Mucosa of descending colon (tissue), 3 donors: Measurements from ENCODE around the gene GFAP. TPM values are rescaled to one million over a fixed set of nuclear protein-coding genes. Genes with fewer than 3 reads are reported as not detected.
A peak's percentile ranks its signal among the peaks of the same experiment; 100 is the strongest.

Source experiments
- ATAC-seq: fragments of 200-7000 bp; cut with Tn5 transposase; one replicate; pipeline ENCODE4 v1.9.1; 2020; ENCODE audit warnings: mild to moderate bottlenecking, moderate library complexity
- DNase-seq, 3 donors: peaks; one replicate each; pipeline ENCODE4 v3.0.0-alpha.2; 2020
- H3K36me3 ChIP-seq: fragments of 200-600 bp; one replicate; pipeline ENCODE4 v1.8.0; 2021; ENCODE audit warnings: low read depth, mild to moderate bottlenecking
- H3K4me1 ChIP-seq: fragments of 200-600 bp; one replicate; pipeline ENCODE4 v1.8.0; 2021; ENCODE audit warnings: low read depth, mild to moderate bottlenecking
- H3K4me3 ChIP-seq: fragments of 200-600 bp; one replicate; pipeline ENCODE4 v1.8.0; 2021; ENCODE audit warnings: mild to moderate bottlenecking
- H3K9me3 ChIP-seq: fragments of 200-600 bp; one replicate; pipeline ENCODE4 v1.8.0; 2021; ENCODE audit warnings: mild to moderate bottlenecking
- CTCF ChIP-seq: fragments of 200-600 bp; IDR thresholded peaks from one replicate; pipeline ENCODE4 v1.8.0; 2022; ENCODE audit warnings: antibody characterized with exemption, mild to moderate bottlenecking
- intact Hi-C, 2 donors: fragments of 100-400 bp; cut with DNase I in 1 of 2; cut with micrococcal nuclease in 1 of 2; formaldehyde crosslinking; loops; one replicate each; pipeline versions ENCODE4 v1.11.0 to v1.11.1; 2022; cut with DNase I, micrococcal nuclease
- total RNA-seq, 3 donors: library from RNA; stranded (reverse); fragmentation: NEBNext Ultra II Directional in 2 of 3; extraction: Animal tissue kit (Norgen Biotek cat#: 25700) in 2 of 3; gene quantifications; one replicate each; pipeline versions ENCODE4 v1.2.1 to v1.2.4, GENCODE V29; 2021 to 2023
- donor health status: DM: no; HTN: no; CAD: no; lungs with moderate emphysema.
- donor health status: DM: no; HTN: no; CAD: no.
- donor health status: DM: no; HTN: yes; CAD: no.

GFAP gene
- total RNA-seq, 3 donors from 2014 or later: 0.23 to 0.47 TPM; not detected in 1

- no peaks in the 10 kb centered on the region for H3K9me3 ChIP-seq
- ATAC-seq (no peak), DNase-seq (no peak)
- intact Hi-C loops: no loop called here
- no peak for TF ChIP-seq CTCF
- H3K36me3 ChIP-seq: no peaks in the 10 kb centered on the region
- H3K4me1 ChIP-seq: peaks cover 5% of the 10 kb centered on the region
- no peak overlapping the region for H3K4me3 ChIP-seq
These were observed 821 bp upstream of the GFAP start for GRCh38 chr17:44915862-44916780.

- peaks cover 6% of the 10 kb centered on the region for H3K4me1 ChIP-seq
- peak in 1 of 3 donors; percentile 14 for DNase-seq
- no peak for TF ChIP-seq CTCF
- intact Hi-C loops: no loop called here
- H3K36me3 ChIP-seq: no peaks in the 10 kb centered on the region
- H3K4me3 ChIP-seq: no peak overlapping the region
- H3K9me3 ChIP-seq: no peaks in the 10 kb centered on the region
- no peak for ATAC-seq
These were observed 515 bp downstream of the GFAP start for GRCh38 chr17:44914698-44915271.

- TF ChIP-seq CTCF: no peak
- intact Hi-C loops: no loop called here
- H3K4me3 ChIP-seq: no peak overlapping the region
- ATAC-seq: no peak
- H3K36me3 ChIP-seq: no peaks in the 10 kb centered on the region
- H3K9me3 ChIP-seq: no peaks in the 10 kb centered on the region
- peaks cover 6% of the 10 kb centered on the region for H3K4me1 ChIP-seq
- peak in 1 of 3 donors; percentile 4 for DNase-seq
These were observed 1.2 kb downstream of the GFAP start for GRCh38 chr17:44914148-44914547.

- no peaks in the 10 kb centered on the region for H3K9me3 ChIP-seq
- H3K4me3 ChIP-seq: no peak overlapping the region
- H3K4me1 ChIP-seq: peaks cover 6% of the 10 kb centered on the region
- ATAC-seq (no peak), DNase-seq (peak in 1 of 3 donors; percentile 9)
- TF ChIP-seq CTCF: no peak
- no peaks in the 10 kb centered on the region for H3K36me3 ChIP-seq
- intact Hi-C loops: no loop called here
These were observed 1.6 kb downstream of the GFAP start for GRCh38 chr17:44913676-44914075.

GRCh38 chr17:44912763-44913544 lies 2.3 kb downstream of the GFAP start:
- ATAC-seq (no peak), DNase-seq (peak in 1 of 3 donors; percentile 21)
- intact Hi-C loops: no loop called here
- Histone ChIP-seq H3K4me3 (no peak overlapping the region), H3K9me3 (no peaks in the 10 kb centered on the region), H3K36me3 (no peaks in the 10 kb centered on the region), H3K4me1 (peaks cover 6% of the 10 kb centered on the region)
- TF ChIP-seq CTCF: no peak
